LNCAP (cell line): Measurements from ENCODE around the gene MGAT4A.

Experiments used
- TF ChIP-seq, protein P1 (sequence below): fragments of 450-650 bp; IDR thresholded peaks from 2 replicates; pipeline ENCODE4 v1.5.1; 2017; ENCODE audit warnings: mild to moderate bottlenecking

The MGAT4A gene

DNA sequence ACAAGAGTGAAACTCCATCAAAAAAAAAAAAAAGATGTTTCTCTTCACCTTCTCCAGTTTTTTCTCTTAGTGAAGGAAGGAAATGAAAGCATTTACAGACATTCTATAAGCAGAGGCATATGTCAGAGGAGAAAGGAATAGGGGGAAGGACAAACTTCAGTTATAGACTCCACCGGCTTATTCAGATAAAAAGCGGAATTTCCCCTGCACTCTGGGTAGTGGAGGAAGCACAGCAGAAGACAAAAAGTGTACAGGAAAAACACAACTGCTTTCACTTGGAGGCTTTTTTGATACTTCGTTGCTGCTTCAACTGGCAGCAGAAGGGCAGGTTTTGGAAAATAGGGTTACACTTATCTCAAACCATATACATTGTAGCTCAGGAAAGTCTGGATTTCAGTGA lies 3.2 kb upstream of the MGAT4A start:
- TF ChIP-seq, protein P1, sequence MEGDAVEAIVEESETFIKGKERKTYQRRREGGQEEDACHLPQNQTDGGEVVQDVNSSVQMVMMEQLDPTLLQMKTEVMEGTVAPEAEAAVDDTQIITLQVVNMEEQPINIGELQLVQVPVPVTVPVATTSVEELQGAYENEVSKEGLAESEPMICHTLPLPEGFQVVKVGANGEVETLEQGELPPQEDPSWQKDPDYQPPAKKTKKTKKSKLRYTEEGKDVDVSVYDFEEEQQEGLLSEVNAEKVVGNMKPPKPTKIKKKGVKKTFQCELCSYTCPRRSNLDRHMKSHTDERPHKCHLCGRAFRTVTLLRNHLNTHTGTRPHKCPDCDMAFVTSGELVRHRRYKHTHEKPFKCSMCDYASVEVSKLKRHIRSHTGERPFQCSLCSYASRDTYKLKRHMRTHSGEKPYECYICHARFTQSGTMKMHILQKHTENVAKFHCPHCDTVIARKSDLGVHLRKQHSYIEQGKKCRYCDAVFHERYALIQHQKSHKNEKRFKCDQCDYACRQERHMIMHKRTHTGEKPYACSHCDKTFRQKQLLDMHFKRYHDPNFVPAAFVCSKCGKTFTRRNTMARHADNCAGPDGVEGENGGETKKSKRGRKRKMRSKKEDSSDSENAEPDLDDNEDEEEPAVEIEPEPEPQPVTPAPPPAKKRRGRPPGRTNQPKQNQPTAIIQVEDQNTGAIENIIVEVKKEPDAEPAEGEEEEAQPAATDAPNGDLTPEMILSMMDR, result no peak

DNA sequence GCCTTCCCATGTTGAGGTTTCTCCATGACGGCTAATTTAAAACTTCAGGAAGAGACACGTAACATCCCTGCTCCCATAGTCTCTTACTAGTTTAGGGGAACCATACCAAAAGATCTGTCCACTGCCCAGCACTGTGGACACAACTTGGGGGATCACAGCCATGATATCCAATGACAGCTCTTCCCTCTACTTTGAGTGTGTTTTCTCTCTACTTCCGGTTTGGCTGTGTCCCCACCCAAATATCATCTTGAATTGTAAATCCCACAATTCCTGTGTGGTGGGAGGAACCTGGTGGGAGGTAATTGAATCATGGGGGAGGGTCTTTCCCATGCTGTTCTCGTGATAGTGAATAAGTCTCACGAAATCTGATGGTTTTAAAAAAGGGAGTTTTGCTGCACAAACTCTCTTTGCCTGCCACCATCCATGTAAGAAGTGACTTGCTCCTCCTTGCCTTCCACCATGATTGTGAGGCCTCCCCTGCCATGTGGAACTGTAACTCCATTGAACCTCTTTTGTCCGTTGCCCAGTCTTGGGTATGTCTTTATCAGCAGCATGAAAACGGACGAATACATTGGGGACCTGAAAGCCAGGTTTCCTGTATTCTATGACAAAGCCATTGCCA lies 1.6 kb upstream of the MGAT4A start:
- TF ChIP-seq, protein P1, result no peak

DNA sequence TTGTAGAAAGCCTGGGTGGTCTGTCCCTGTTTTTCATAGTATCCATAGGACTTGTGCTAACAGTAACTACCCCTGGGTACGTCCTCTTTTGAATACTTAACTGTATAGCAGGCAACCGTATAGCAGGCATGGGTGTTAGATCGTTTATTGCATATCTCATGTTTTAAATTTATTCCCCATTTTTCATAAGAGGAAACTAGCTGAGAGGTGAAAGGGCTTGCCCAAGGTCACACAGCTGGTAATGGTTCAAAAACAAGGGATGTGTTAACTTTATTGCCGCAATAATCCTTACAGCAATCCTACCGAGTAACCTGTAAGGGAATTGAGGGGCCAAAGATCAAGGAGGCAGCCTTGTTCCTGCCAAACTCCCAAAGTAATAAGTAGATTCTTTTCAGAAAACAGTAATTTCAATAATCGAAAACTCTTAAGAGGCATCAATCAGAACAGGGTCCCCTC lies 990 bp upstream of the MGAT4A start:
- TF ChIP-seq, protein P1, result no peak

DNA sequence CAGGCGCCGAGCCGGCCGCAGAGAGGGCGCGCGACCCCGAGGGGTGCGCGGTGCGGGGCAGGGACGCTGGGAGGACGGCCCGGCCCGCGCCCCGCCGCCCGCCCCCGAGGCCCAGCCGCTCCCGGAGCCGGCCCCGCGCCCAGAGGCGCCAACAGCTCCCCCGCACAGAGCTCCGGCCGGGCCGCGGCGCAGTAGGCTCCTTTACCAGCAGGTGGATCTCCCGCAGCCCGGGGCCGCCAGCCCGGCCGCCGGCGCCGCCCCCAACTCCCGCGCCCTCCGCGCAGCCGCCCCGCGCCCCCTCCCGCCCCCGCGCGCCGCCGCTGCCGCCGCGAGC lies 258 bp downstream of the MGAT4A start:
- TF ChIP-seq, protein P1, result no peak; the same call in 1 of the 2 replicates

DNA sequence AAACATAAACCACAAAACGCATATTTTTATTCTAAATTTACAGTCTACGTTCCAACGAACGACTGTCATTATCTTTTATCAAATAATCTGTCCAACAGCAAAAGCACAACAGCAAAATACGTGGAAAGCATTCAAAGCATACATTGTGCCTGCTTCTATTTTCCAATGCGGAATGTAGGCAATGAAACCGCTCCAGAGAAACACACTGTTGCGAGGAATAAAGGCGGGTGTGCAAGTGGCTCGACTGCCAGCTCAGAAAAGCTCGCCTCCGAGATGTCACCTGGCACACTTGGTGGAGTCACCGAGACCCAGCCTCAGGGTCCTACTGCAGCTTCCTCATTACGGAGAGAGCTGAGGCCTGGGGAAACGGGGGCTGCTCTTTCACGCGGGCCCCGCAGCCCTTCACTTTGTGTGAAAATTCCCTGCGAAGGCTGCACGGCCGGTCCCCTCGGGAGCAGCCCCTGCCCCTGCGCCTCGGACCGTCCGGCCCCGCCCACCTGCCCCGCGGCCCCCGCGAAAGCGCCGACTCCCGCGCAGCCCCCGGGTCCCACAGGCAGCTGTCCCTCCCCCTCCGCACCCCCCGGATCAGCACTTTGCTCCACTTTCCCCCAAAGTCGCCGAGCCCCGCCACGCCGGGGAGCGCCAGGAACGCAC lies 752 bp downstream of the MGAT4A start:
- TF ChIP-seq, protein P1, result no peak

DNA sequence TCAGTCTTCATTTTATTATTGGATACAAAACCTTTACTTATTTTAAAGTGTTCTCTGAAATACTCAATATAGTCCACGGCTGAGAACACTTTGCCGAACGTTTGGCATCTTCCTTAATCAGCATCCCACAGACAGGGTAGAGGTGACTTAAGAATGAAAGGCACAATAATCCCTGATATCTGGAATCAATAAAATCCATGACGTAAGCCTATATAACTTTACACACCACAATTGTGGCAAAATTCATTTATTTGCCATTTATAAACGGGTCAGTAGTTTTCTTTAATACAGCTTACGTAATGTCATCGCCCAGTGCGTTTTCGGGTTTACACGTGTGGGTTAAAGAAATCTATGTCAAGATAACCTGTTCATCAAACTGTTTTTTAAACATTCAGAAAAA lies 1.3 kb downstream of the MGAT4A start:
- TF ChIP-seq, protein P1, result no peak

DNA sequence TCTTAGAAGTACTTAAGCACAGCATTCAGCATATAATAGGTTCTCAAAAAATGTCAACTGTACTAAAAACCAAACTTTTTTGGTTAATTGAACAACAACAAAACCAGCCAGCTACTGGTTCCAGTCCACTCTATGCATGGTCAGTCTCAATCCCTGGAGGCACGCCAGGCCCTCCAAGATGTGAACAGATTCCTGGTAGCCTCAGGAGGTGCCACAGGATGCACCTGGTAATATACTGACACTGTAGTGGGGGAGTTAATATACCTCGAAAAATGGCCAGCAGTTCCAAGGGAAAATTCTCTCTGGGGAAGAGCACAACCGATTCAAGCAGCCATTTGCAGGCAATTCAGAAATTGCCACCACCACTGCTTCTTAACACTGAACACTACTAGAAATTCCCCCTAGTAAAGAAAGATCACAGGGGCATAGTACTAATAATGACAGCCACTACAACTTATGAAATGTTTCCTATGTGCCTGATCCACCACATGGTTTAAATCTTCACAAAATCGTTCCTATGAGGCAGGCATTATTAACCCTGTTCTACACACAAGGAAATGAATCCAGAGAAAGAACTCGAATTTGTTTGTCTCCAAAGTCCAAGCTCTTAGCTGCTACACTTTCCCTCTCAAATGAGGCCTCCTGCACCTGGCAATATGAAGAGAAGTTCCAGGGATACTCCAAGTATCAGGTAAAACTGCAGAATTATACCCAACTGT lies 3.4 kb downstream of the MGAT4A start:
- TF ChIP-seq, protein P1, result no peak
